ENCODE data around the gene HLA-DPB1. TPM values are rescaled to one million over a fixed set of nuclear protein-coding genes. Genes with fewer than 3 reads are reported as not detected.
"Not testable (repeated sequence)": the region's sequence is repeated elsewhere in the genome, so short reads cannot be mapped to it uniquely, and the experiment has no call there.

Gene HLA-DPB1
- total RNA-seq, 1 experiment from 2014 or later: 29.3 TPM

- DNase-seq: no peak
- Histone ChIP-seq H3K36me3 (replicated peaks; ENCODE audit: control insufficient read depth, insufficient read depth, low read length) (no peaks in the 10 kb centered on the region; the same call in 1 of the 2 replicates), H3K4me3 (ENCODE audit: insufficient read depth, low read depth, low read length) (no peak overlapping the region), H3K27me3 (ENCODE audit: control insufficient read depth, insufficient read depth, low read length) (no peaks in the 10 kb centered on the region)
These were observed 3.8 kb downstream of the HLA-DPB1 start for GRCh38 chr6:33079580-33079979.

DNA sequence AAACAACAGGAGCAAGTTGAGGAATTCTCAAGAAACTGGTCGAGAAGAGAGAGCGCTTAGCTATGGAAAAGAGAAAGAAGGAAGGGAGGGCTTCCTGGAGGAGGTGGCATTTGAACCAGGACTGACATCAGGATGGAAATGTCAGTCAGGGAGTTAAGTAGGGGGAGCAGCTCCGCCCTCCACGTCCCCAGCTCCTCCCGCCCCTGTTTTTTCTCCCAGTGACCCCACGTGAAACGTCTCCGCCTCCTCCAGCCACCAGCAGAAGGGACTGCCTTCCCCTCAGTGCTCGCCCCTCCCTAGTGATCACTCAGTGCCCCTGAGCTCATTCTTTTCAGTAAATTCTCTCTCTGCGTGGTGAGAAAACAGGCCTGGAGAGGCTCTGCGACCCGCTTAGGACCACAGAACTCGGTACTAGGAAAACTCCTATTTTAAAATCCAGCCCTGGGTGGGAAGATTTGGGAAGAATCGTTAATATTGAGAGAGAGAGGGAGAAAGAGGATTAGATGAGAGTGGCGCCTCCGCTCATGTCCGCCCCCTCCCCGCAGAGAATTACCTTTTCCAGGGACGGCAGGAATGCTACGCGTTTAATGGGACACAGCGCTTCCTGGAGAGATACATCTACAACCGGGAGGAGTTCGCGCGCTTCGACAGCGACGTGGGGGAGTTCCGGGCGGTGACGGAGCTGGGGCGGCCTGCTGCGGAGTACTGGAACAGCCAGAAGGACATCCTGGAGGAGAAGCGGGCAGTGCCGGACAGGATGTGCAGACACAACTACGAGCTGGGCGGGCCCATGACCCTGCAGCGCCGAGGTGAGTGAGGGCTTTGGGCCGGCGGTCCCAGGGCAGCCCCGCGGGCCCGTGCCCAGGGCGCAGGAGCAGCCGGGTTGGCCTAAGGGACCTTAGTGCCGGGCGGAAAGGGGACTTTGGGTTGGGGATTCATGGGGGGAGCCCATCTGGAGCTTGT, 4.6 kb downstream of the HLA-DPB1 start:
- peak; percentile 86 for DNase-seq
- H3K36me3 ChIP-seq (replicated peaks; ENCODE audit: control insufficient read depth, insufficient read depth, low read length): peaks cover 3% of the 10 kb centered on the region; the same call in 1 of the 2 replicates
- H3K4me3 ChIP-seq (ENCODE audit: insufficient read depth, low read depth, low read length): peak overlapping the region; percentile 57
- H3K27me3 ChIP-seq (ENCODE audit: control insufficient read depth, insufficient read depth, low read length): no peaks in the 10 kb centered on the region

- Histone ChIP-seq H3K4me3 (ENCODE audit: insufficient read depth, low read depth, low read length) (peak overlapping the region; percentile 57), H3K36me3 (replicated peaks; ENCODE audit: control insufficient read depth, insufficient read depth, low read length) (peaks cover 7% of the 10 kb centered on the region; the same call in 1 of the 2 replicates), H3K27me3 (ENCODE audit: control insufficient read depth, insufficient read depth, low read length) (no peaks in the 10 kb centered on the region)
- DNase-seq: peak; percentile 21
These were observed 5.5 kb downstream of the HLA-DPB1 start for GRCh38 chr6:33081098-33081824.

- no peaks in the 10 kb centered on the region for H3K27me3 ChIP-seq (ENCODE audit: control insufficient read depth, insufficient read depth, low read length)
- H3K36me3 ChIP-seq (replicated peaks; ENCODE audit: control insufficient read depth, insufficient read depth, low read length): peaks cover 10% of the 10 kb centered on the region; the same call in 1 of the 2 replicates
- no peak overlapping the region for H3K4me3 ChIP-seq (ENCODE audit: insufficient read depth, low read depth, low read length)
- DNase-seq: peak; percentile 72
These were observed 6.9 kb downstream of the HLA-DPB1 start for GRCh38 chr6:33082702-33083101.

DNA sequence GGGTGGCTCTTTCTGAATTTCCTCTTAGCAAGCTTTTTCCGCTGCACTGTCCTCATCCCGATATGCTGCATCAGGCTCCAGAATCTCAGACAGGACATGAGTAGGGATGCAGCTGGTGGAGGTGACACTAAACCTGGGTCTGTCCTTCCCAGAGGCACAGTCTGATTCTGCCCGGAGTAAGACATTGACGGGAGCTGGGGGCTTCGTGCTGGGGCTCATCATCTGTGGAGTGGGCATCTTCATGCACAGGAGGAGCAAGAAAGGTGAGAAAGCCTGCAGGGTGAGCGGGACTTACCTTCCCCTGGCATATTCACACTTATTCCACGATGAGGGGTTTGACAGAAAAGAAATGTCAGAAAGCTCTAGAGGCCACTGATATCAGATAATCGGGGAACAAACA, 9.8 kb downstream of the HLA-DPB1 start:
- peaks cover 10% of the 10 kb centered on the region; the same call in 1 of the 2 replicates for H3K36me3 ChIP-seq (replicated peaks; ENCODE audit: control insufficient read depth, insufficient read depth, low read length)
- H3K27me3 ChIP-seq (ENCODE audit: control insufficient read depth, insufficient read depth, low read length): no peaks in the 10 kb centered on the region
- H3K4me3 ChIP-seq (ENCODE audit: insufficient read depth, low read depth, low read length): no peak overlapping the region
- DNase-seq: no peak

DNA sequence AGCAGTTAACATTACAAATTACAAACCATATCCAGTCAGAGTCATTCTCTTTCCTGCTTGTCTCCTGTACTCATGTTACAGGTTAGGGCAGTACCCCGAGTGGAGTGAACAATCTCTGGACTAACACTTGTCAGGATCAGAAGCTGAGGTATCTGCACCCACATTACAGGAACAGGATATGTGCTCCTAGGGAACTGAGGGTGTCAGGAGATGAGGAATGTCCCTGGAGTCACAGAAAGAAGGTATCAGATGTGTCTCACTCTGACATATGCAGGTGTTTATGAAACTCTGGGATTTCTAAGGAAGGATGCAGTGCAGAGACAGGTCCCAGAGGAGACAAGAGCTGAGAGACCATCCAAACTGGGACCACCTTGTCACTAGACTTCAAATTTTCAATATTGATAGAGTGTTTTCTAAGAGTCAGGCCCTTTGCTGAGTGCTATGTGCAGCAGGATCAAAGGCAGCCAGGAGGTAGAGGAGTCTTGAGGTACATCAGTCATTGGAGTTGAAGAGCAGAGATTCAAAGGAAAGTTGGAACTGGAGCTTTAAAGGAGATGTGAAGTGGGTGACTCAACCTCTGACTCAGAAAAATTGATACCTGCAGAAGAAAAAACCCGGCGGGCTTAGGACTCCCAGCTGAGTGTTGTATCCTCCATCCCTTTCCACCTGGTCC, 12.6 kb downstream of the HLA-DPB1 start:
- no peak for DNase-seq
- Histone ChIP-seq H3K36me3 (replicated peaks; ENCODE audit: control insufficient read depth, insufficient read depth, low read length) (peaks cover 10% of the 10 kb centered on the region; the same call in 1 of the 2 replicates), H3K27me3 (ENCODE audit: control insufficient read depth, insufficient read depth, low read length) (no peaks in the 10 kb centered on the region), H3K4me3 (ENCODE audit: insufficient read depth, low read depth, low read length) (no peak overlapping the region)

DNA sequence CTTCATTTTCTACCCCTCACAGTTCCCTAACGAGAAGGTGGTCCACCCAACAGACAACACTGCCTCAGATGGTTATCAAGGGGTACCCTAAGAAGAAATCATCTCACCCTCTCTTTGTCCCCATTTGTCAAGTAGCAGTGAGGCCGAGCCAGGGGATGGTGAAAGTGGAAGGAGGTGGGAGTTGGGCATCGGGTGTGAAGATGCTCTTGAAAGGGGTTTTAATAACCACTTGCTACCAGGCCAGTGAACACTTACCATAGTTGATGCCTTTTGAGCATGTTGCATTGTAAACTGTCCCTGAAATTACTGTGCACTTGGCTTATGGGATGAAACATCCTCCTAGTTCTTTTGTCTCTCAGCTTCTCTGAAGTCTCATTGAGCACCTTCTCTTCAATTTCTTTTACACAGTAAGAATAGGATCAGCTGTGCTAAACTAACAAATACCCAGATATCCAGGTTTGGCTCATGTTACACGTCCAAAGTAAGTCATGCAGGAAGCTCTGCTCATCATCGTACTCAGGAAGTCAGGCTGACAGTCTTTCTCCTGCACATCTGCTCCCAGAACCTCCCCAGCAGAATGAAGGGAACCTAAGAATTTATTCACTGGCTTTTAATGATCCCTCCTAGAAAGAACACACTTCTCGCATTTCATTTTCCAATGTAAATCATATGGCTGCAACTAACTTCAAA, 13.3 kb downstream of the HLA-DPB1 start:
- H3K36me3 ChIP-seq (replicated peaks; ENCODE audit: control insufficient read depth, insufficient read depth, low read length): peaks cover 10% of the 10 kb centered on the region; the same call in 1 of the 2 replicates
- no peaks in the 10 kb centered on the region for H3K27me3 ChIP-seq (ENCODE audit: control insufficient read depth, insufficient read depth, low read length)
- no peak for DNase-seq
- no peak overlapping the region for H3K4me3 ChIP-seq (ENCODE audit: insufficient read depth, low read depth, low read length)

- no peaks in the 10 kb centered on the region for H3K27me3 ChIP-seq (ENCODE audit: control insufficient read depth, insufficient read depth, low read length)
- 0 out of 2 replicates have a peak, but pooled peaks cover 1% of the 10 kb centered on the region for H3K36me3 ChIP-seq (replicated peaks; ENCODE audit: control insufficient read depth, insufficient read depth, low read length)
- DNase-seq: peak; percentile 86
- no peak overlapping the region for H3K4me3 ChIP-seq (ENCODE audit: insufficient read depth, low read depth, low read length)
These were observed 16.2 kb downstream of the HLA-DPB1 start for GRCh38 chr6:33091957-33092356.

- H3K36me3 ChIP-seq (replicated peaks; ENCODE audit: control insufficient read depth, insufficient read depth, low read length): no peaks in the 10 kb centered on the region
- H3K4me3 ChIP-seq (ENCODE audit: insufficient read depth, low read depth, low read length): no peak overlapping the region
- H3K27me3 ChIP-seq (ENCODE audit: control insufficient read depth, insufficient read depth, low read length): no peaks in the 10 kb centered on the region
- no peak for DNase-seq
These were observed 16.6 kb downstream of the HLA-DPB1 start for GRCh38 chr6:33092385-33092784.

DNA sequence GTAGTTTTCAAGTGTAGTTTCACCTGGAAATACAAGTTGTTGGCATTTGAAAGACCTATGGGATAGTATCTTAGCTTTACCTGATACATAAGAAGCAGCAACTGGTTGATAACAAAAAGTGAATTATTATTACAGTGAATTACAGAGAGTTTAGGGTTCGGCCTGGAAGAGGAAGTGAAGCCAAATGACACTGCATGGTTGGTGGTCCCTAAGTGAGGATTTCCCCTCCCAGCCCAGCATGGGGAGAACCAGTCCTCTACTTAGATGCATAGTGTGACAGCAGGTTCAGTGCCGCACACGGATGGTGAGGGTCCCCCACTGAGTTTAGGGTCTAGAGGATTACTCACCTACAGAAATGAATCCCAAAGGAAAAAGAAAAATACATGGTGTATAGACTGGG, 18.1 kb downstream of the HLA-DPB1 start:
- Histone ChIP-seq H3K27me3 (ENCODE audit: control insufficient read depth, insufficient read depth, low read length) (no peaks in the 10 kb centered on the region), H3K4me3 (ENCODE audit: insufficient read depth, low read depth, low read length) (no peak overlapping the region), H3K36me3 (replicated peaks; ENCODE audit: control insufficient read depth, insufficient read depth, low read length) (no peaks in the 10 kb centered on the region)
- peak; percentile 32 for DNase-seq

DNA sequence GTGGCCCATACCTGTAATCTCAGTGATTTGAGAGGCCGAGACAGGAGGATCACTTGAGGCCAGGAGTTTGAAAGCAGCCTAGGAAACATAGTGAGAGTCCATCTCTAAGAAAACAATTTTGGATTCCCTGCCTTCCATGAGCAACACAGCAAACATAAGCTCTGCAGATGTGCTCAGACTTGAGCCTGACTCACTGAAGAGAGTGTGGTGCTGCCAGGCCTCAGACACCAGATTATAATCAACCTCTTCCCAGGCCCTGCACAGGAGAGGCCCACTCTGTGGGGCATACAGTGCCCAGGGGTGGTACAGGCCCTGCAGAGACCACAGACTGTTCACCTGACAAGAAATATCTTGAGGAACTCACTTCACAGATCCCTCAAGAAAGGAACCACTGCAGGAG, 19.9 kb downstream of the HLA-DPB1 start:
- no peak for DNase-seq
- Histone ChIP-seq H3K4me3 (ENCODE audit: insufficient read depth, low read depth, low read length) (no peak overlapping the region), H3K27me3 (ENCODE audit: control insufficient read depth, insufficient read depth, low read length) (no peaks in the 10 kb centered on the region), H3K36me3 (replicated peaks; ENCODE audit: control insufficient read depth, insufficient read depth, low read length) (no peaks in the 10 kb centered on the region)

DNA sequence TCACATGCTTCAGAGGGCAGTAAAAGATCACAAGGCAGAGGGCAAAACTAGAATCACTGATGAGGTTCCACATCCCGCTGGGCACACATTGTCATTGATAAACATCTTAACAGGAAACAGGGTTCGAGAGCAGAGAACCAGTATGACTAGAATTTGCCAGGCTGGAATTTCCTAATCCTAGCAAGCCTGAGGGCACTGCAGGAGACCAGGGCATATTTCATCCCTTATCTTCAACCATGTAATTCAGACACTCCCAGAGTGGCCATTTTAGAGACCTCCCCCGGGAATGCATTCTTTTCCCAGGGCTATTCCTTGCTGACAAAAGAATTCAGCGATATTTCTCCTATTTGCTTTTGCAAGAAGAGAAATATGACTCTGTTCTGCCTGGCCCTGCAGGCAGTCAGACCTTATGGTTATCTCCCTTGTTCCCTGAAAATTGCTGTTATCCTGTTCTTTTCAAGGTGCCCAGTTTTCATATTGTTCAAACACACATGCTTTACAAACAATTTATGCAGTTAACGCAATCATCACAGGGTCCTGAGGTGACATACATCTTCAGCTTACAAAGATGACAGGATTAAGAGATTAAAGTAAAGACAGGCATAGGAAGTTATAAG, 25.4 kb downstream of the HLA-DPB1 start:
- not testable (repeated sequence) for DNase-seq; H3K27me3 ChIP-seq (ENCODE audit: control insufficient read depth, insufficient read depth, low read length); H3K4me3 ChIP-seq (ENCODE audit: insufficient read depth, low read depth, low read length)

DNA sequence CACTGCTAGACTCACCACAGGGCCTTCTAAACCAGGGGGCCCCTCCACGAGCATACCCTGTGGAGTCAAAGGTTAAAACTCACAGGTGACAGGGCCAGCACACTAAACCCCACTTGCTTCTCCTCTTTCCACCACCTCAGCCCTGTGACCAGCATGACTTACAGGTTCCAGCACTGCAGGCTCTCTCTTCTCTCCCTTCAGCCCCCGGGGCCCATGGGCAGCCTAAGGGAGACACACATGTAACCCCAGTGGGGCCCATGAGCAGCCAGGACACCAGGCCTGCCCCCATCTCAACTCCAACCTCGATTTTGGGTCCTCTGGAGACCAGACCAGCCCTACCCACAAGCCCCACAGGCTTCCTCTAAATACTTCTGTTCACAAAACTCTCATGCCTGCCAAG, 28.0 kb downstream of the HLA-DPB1 start:
- H3K27me3 ChIP-seq (ENCODE audit: control insufficient read depth, insufficient read depth, low read length): peaks cover 1% of the 10 kb centered on the region; the same call in 1 of the 2 replicates
- DNase-seq: no peak
- no peaks in the 10 kb centered on the region for H3K36me3 ChIP-seq (replicated peaks; ENCODE audit: control insufficient read depth, insufficient read depth, low read length)
- H3K4me3 ChIP-seq (ENCODE audit: insufficient read depth, low read depth, low read length): no peak overlapping the region

More for the DNA sequence above, 25.4 kb downstream of the HLA-DPB1 start:
- H3K36me3 ChIP-seq (replicated peaks; ENCODE audit: control insufficient read depth, insufficient read depth, low read length): not testable (repeated sequence)
